Astrocyte of the spinal cord (primary cell): ENCODE results near the gene GTSF1L.

Experiments used
- DNase-seq: peaks from one replicate; pipeline ENCODE4 v3.0.0; 2011; ENCODE audit warnings: low read depth, low spot score
- H3K4me3 ChIP-seq: 2 replicates; pipeline ENCODE4 v1.5.1; 2011; ENCODE audit warnings: low read depth, mild to moderate bottlenecking, low read length, moderate library complexity
- in situ Hi-C: cut with HindIII; loops from 2 replicates; pipeline ENCODE4 v1.10.0; 2017; ENCODE audit warnings: low sequenced_read_pairs
- TF ChIP-seq, protein P1 (sequence below): IDR thresholded peaks from 2 replicates; pipeline ENCODE4 v1.5.1; 2012; ENCODE audit warnings: low read depth, mild to moderate bottlenecking, low read length, inconsistent platforms

Gene GTSF1L

DNA sequence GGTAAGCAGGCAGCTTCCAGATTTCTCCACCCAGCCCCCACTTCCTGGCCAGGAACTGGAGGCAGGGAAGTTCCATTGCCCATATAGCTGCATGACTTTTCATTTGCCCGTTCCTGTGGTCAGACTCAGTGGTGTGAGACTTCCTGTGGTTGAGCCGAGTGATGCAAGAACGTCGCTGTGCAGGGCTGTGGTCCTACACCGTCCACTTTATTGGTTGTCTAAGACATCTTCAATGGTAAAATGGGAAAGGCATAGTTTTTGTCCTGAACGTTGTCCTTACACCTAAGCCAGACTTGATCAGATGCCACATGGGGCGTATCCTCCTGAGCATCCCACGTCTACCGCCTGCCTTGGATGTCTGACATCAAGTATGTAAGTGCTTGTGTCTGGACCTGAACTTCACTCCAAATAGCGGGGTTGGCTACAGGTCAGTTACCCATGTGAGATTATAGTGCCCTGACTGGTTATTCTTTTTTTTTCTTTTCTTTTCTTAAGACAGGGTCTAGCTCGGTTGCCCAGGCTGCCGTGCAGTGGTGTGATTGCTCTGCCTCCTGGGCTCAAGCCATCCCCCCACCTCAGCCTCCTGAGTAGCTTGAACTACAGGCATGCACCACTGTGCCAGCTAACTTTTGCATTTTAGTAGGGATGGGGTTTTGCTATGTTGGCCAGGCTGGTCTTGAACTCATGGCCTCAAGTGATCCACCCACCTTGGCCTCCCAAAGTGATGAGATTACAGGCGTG lies 25.9 kb upstream of the GTSF1L start:
- no peak overlapping the region for H3K4me3 ChIP-seq
- peak; percentile 95 for DNase-seq
- TF ChIP-seq, protein P1, sequence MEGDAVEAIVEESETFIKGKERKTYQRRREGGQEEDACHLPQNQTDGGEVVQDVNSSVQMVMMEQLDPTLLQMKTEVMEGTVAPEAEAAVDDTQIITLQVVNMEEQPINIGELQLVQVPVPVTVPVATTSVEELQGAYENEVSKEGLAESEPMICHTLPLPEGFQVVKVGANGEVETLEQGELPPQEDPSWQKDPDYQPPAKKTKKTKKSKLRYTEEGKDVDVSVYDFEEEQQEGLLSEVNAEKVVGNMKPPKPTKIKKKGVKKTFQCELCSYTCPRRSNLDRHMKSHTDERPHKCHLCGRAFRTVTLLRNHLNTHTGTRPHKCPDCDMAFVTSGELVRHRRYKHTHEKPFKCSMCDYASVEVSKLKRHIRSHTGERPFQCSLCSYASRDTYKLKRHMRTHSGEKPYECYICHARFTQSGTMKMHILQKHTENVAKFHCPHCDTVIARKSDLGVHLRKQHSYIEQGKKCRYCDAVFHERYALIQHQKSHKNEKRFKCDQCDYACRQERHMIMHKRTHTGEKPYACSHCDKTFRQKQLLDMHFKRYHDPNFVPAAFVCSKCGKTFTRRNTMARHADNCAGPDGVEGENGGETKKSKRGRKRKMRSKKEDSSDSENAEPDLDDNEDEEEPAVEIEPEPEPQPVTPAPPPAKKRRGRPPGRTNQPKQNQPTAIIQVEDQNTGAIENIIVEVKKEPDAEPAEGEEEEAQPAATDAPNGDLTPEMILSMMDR = no peak
- in situ Hi-C loops = no loop called here

DNA sequence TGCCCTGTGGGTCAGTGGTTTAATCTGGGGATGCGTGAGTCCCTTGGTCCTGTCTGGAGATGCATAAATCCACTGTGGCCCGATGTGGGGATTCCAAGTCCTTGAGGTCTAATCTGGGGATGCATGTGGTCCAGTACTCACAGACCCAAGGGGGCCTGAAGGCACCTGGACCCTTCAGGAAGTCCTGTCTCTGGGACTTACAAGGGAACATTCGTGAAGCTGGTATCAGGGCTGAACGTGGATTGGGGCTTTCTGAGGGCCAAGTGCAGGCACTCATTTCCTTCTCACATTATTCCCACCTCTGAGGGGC lies 25.2 kb upstream of the GTSF1L start:
- TF ChIP-seq, protein P1 = no peak

GRCh38 chr20:43751167-43752050 lies 24.6 kb upstream of the GTSF1L start:
- H3K4me3 ChIP-seq = no peak overlapping the region
- DNase-seq = peak; percentile 93
- in situ Hi-C loops = no loop called here
- TF ChIP-seq, protein P1 = no peak

More for the DNA sequence above, 25.2 kb upstream of the GTSF1L start:
- no peak for DNase-seq
- in situ Hi-C loops = no loop called here
- no peak overlapping the region for H3K4me3 ChIP-seq

- in situ Hi-C loops = no loop called here
- DNase-seq = no peak
- TF ChIP-seq, protein P1 = no peak
- H3K4me3 ChIP-seq = no peak overlapping the region
Measured at GRCh38 chr20:43750774-43751166, 24.0 kb upstream of the GTSF1L start.

DNA sequence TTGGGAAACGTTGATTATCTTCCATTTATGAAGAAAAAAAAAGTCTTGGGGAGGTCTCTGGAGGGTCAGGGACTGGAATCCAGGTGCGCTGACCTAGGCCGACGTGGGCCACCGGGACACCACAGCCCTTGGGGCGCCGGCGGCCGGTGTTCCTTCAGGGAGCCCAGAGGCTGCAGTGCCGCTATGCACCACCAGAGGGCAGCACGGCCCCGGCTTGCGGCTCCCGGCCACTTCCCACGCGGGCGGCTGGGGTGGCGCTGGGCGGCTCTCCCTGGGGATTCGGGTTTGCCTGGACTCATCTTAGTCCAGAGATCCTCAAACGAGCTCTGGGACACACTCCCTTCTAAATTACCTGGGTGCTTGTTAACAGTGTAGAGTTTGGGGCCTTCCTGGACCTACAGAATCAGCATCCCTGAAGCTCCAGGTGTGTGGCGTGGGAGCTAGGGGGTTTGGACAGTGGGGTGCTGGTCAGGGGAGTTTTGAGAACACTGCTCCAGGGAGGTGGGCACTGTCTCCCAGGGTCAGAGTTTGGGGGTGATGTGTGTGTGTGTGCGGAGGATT lies 23.0 kb upstream of the GTSF1L start:
- DNase-seq = peak; percentile 51
- TF ChIP-seq, protein P1 = peak; percentile 97
- in situ Hi-C loops = no loop called here
- no peak overlapping the region for H3K4me3 ChIP-seq

DNA sequence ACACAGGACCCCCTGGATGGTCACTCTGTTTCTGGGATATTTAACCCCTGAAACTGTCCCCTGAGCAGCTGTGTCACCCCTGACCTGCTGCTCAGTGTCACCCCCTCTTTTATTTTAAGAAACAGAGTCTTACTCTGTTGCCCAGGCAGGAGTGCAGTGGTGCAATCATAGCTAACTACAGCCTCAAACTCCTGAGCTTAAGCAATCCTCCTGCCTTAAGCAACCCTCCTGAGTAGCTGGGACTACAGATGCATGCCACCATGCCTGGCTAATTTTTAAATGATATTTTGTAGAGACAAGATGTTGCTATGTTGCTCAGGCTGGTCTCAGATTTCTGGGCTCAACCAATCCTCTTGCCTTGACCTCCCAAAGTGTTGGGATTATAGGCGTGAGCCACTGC lies 21.5 kb upstream of the GTSF1L start:
- in situ Hi-C loops = no loop called here
- TF ChIP-seq, protein P1 = no peak
- no peak overlapping the region for H3K4me3 ChIP-seq
- DNase-seq = no peak
